ENCODE results near the gene ZNF667. TPM values are rescaled to one million over a fixed set of nuclear protein-coding genes. Genes with fewer than 3 reads are reported as not detected.

ZNF667 gene
- total RNA-seq, 4 donors from 2014 or later: 2.3 to 20.7 (median 8.2) TPM

GRCh38 chr19:56393119-56394012, 83.8 kb downstream of the ZNF667 start, which contains the start of gene ZNF582:
Gene ZNF582 (minus strand): TSS chr19:56393534. CDS start chr19:56391752, 1,782 bp downstream.
- peak within 1 kb of the TSS; percentile 93 to 97 for H3K27ac ChIP-seq
- peak within 1 kb of the TSS; percentile 75 to 77 for H3K4me3 ChIP-seq
- no peaks in the 10 kb centered on the region for H3K4me1 ChIP-seq
- intact Hi-C loops (cut with DNase I; ENCODE audit: low total_unique reads): no loop called here
- TF ChIP-seq POLR2A (IDR thresholded peaks at IDR 0.05) (peak in 1 of 2 donors; percentile 58), CTCF (IDR thresholded peaks at IDR 0.05) (peak; percentile 60 to 81 (median 73))
- peak; percentile 95 to 96 for DNase-seq
- H3K27me3 ChIP-seq: no peaks in the 10 kb centered on the region
- H3K36me3 ChIP-seq: no peaks in the 10 kb centered on the region
- peaks cover 0 to 4% of the 10 kb centered on the region in 2 donors for H3K9me3 ChIP-seq

Other genes starting within 250 kb of the ZNF667 start
- gene EDDM13, start 204.6 kb downstream of the ZNF667 start, total RNA-seq: not detected
- gene ZSCAN5A, start 162.5 kb downstream of the ZNF667 start, total RNA-seq: 10 to 100 TPM in 2 of 4 donors, 1 to 10 TPM in 2; 1.3 to 20.7 (median 12.3) TPM
- 10 to 100 TPM in 1 of 4 donors, 1 to 10 TPM in 3; 7.5 to 14.1 (median 8.6) TPM for gene ZNF582, start 83.8 kb downstream of the ZNF667 start, total RNA-seq
- 10 to 100 TPM in 3 of 4 donors, 1 to 10 TPM in 1; 1.5 to 25.1 (median 14.4) TPM for gene ZNF583, start 73.0 kb downstream of the ZNF667 start, total RNA-seq
- gene ZNF471, start 30.5 kb upstream of the ZNF667 start, total RNA-seq: 10 to 100 TPM in 2 of 4 donors, 1 to 10 TPM in 2; 5.6 to 19.4 (median 10.5) TPM
- 10 to 100 TPM in 3 of 4 donors, 1 to 10 TPM in 1; 6.1 to 45.3 (median 17.7) TPM for gene ZFP28, start 61.6 kb upstream of the ZNF667 start, total RNA-seq
- 10 to 100 TPM in 2 of 4 donors, 1 to 10 TPM in 2; 7.5 to 11.0 (median 9.7) TPM for gene ZNF470, start 90.1 kb upstream of the ZNF667 start, total RNA-seq
- gene ZNF71, start 118.0 kb upstream of the ZNF667 start, total RNA-seq: 10 to 100 TPM; 10.3 to 31.3 (median 13.6) TPM
- 1 to 10 TPM in 1 of 4 donors, under 1 TPM in 2, not detected in 1; 0.70 to 1.2 (median 0.88) TPM for gene SMIM17, start 165.8 kb upstream of the ZNF667 start, total RNA-seq
- gene ZNF835, start 194.4 kb upstream of the ZNF667 start, total RNA-seq: 1 to 10 TPM; 1.5 to 8.3 (median 4.2) TPM

Measured in uterus (tissue), 4 donors.